ENCODE measurements around the gene ANTKMT.

ANTKMT gene

GRCh38 chr16:769934-770333 lies 49.0 kb downstream of the ANTKMT start:
- H3K9me3 ChIP-seq (ENCODE audit: low read length) = no peaks in the 10 kb centered on the region
- H2AFZ ChIP-seq (ENCODE audit: low read depth, low read length) = no peak overlapping the region
- H3K27me3 ChIP-seq (ENCODE audit: insufficient read depth, low read length) = peaks cover 3% of the 10 kb centered on the region

GRCh38 chr16:770411-770810 lies 49.5 kb downstream of the ANTKMT start:
- no peak overlapping the region for H3K4me3 ChIP-seq (ENCODE audit: low read length)
- no peaks in the 10 kb centered on the region for H3K4me1 ChIP-seq (ENCODE audit: insufficient read depth, low read length)
- peaks cover 3% of the 10 kb centered on the region for H3K27me3 ChIP-seq (ENCODE audit: insufficient read depth, low read length)
- no peak overlapping the region for H2AFZ ChIP-seq (ENCODE audit: low read depth, low read length)
- no peaks in the 10 kb centered on the region for H3K36me3 ChIP-seq (ENCODE audit: insufficient read depth, low read length)
- no peaks in the 10 kb centered on the region for H3K9me3 ChIP-seq (ENCODE audit: low read length)

More at GRCh38 chr16:769934-770333, 49.0 kb downstream of the ANTKMT start:
- Histone ChIP-seq H3K36me3 (ENCODE audit: insufficient read depth, low read length) (no peaks in the 10 kb centered on the region), H3K4me3 (ENCODE audit: low read length) (no peak overlapping the region), H3K4me1 (ENCODE audit: insufficient read depth, low read length) (no peaks in the 10 kb centered on the region)

Measured in neuron (in vitro differentiated cells).